Nephron progenitor cell (in vitro differentiated cells): ENCODE data around the gene NRIP1.
A peak's percentile ranks its signal among the peaks of the same experiment; 100 is the strongest.

Experiments
- DNase-seq: peaks from one replicate; pipeline ENCODE4 v3.0.0; 2021
- H3K27ac Mint-ChIP-seq: 2 replicates; pipeline ENCODE4 v1.8.0; 2021; ENCODE audit warnings: mild to moderate bottlenecking, moderate library complexity, mixed read lengths
- H3K27me3 Mint-ChIP-seq: 2 replicates; pipeline ENCODE4 v1.8.0; 2021; ENCODE audit warnings: mild to moderate bottlenecking, low read depth, mixed read lengths; ENCODE audit not compliant: poor library complexity
- H3K36me3 Mint-ChIP-seq: 2 replicates; pipeline ENCODE4 v1.8.0; 2021; ENCODE audit warnings: low read depth, mixed read lengths
- H3K4me1 Mint-ChIP-seq: 2 replicates; pipeline ENCODE4 v1.8.0; 2021; ENCODE audit warnings: mixed read lengths
- H3K4me3 Mint-ChIP-seq: 2 replicates; pipeline ENCODE4 v1.8.0; 2021; ENCODE audit warnings: mild to moderate bottlenecking, moderate library complexity, mixed read lengths
- H3K9me3 Mint-ChIP-seq: 2 replicates; pipeline ENCODE4 v1.8.0; 2021; ENCODE audit warnings: mild to moderate bottlenecking, moderate library complexity, mixed read lengths
- TF ChIP-seq, protein P1 (sequence below): fragments of 200-600 bp; sonication (generic); IDR thresholded peaks from 2 replicates; pipeline ENCODE4 v1.5.0; 2021; ENCODE audit warnings: antibody characterized with exemption

The NRIP1 gene

DNA sequence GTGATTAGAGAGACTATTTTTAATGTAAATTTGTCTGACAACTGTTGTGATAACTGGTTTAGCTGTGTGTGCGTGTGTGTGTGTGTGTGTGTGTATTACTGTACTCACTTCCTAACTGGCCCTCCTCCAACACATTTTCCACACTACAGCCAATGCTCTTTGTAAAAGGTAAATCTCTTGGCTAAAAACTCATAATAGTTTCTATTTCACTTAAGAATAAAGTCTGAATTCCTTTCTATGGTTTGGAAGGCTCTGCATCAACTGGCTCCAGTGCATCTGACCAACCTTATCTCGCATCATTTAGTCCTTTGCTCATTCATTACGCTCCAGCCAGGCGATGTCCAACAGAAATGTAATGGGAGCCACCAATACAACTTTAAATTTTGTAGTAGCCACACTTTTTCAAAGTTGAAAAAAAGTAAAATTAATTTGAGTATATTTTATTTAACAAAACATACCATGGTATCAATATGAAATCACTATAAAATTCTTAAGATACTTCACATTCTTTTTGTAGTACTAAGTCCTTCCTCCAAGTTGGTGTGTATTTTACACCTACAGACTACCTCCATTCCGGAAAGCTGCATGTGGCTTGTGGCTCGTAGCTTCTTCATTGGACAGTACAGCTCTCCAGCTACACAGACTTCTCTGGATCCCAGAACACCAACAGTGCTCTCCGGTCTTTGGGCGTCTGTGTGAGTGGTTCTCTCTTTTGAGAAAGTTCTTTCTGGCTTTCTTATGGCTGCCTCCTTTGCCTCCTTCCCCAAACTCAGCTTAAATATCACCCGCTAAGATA is 68.9 kb downstream of the NRIP1 start:
- no peaks in the 10 kb centered on the region for H3K27me3 Mint-ChIP-seq
- peaks cover 75% of the 10 kb centered on the region for H3K36me3 Mint-ChIP-seq
- H3K27ac Mint-ChIP-seq: peak overlapping the region; percentile 57
- no peak for DNase-seq
- TF ChIP-seq, protein P1, sequence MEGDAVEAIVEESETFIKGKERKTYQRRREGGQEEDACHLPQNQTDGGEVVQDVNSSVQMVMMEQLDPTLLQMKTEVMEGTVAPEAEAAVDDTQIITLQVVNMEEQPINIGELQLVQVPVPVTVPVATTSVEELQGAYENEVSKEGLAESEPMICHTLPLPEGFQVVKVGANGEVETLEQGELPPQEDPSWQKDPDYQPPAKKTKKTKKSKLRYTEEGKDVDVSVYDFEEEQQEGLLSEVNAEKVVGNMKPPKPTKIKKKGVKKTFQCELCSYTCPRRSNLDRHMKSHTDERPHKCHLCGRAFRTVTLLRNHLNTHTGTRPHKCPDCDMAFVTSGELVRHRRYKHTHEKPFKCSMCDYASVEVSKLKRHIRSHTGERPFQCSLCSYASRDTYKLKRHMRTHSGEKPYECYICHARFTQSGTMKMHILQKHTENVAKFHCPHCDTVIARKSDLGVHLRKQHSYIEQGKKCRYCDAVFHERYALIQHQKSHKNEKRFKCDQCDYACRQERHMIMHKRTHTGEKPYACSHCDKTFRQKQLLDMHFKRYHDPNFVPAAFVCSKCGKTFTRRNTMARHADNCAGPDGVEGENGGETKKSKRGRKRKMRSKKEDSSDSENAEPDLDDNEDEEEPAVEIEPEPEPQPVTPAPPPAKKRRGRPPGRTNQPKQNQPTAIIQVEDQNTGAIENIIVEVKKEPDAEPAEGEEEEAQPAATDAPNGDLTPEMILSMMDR: no peak
- no peak overlapping the region for H3K4me3 Mint-ChIP-seq
- H3K9me3 Mint-ChIP-seq: no peaks in the 10 kb centered on the region
- peaks cover 34% of the 10 kb centered on the region for H3K4me1 Mint-ChIP-seq

DNA sequence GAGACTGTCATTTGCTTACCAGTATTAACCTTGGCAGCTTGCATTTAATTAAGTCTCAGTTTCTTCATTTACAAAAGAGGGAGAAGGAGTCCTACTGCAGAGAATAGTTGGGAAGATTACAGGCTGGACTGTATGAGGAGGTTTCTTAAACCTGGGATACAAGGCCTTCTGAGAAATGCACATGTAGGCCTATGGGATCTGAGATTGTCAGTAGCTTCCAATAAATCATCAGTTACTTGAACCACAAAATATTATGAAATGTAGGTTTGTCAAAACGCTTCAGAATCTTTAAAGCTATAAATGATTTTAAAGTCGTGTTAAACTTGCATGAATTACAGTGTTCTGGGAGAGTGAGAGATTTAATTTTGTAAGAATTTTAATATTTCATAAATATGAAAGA is 69.6 kb downstream of the NRIP1 start:
- peaks cover 81% of the 10 kb centered on the region for H3K36me3 Mint-ChIP-seq
- TF ChIP-seq, protein P1: no peak

DNA sequence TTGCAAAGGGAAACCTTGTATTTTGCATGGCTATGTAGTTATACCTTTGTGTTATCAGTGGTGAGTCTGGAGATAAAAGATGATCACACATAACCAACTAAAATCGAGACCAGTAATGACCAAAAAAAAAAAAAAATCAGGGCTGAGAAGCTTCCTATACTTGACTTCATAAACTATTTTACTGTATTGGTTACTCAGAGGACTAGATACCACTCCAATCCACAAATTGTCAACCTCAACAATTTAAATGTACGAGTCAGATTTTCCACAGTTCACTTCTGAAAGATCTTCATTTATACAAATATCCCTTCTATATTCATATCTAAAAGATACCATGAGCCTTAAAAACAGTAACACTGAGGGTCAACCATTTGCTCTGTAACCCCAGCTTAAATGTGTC is 71.7 kb downstream of the NRIP1 start:
- Mint-ChIP-seq H3K27me3 (no peaks in the 10 kb centered on the region), H3K36me3 (peaks cover 86% of the 10 kb centered on the region)

More for the DNA sequence above, 69.6 kb downstream of the NRIP1 start:
- Mint-ChIP-seq H3K9me3 (no peaks in the 10 kb centered on the region), H3K4me3 (no peak overlapping the region), H3K4me1 (peaks cover 40% of the 10 kb centered on the region), H3K27ac (no peak overlapping the region), H3K27me3 (no peaks in the 10 kb centered on the region)
- no peak for DNase-seq

DNA sequence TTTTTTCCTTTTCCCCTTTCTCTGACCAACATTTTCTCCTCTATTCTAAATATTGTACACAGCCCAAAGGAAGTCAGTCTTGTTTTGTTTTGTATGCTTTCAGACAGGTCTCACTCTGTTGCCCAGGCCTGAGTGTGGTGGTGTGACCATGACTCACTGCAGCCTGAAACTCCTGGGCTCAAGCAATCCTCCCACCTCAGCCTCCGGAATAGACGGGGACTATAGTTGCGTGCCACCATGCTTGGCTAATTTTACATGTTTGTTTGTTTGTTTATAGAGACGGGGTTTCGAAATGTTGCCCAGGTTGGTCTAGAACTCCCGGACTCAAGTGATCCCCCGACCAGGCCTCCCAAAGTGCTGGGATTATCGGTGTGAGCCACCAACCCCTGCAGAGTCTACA is 72.8 kb downstream of the NRIP1 start:
- H3K27ac Mint-ChIP-seq: peak overlapping the region; percentile 88

More for the DNA sequence above, 71.7 kb downstream of the NRIP1 start:
- no peak for DNase-seq
- Mint-ChIP-seq H3K4me3 (no peak overlapping the region), H3K9me3 (no peaks in the 10 kb centered on the region), H3K27ac (no peak overlapping the region), H3K4me1 (peaks cover 48% of the 10 kb centered on the region)
- TF ChIP-seq, protein P1: no peak

DNA sequence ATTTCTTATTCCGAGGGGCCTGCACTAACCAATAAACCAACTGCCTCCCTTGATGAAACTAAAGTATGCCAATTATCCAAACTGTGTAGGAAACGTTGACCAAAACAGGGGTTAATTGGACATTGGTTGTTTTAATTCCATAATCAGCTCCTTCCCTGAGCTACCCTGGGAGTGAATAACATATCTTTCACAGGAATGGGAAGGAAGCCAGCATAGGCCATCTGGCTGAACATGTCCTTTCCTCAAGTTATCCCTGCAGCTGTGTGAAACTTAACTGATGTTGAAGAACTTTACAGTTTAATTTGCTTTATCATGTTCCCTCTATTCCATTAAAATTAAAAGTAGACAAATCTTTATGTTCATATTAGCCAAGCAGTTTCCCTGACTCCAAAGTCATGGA is 75.4 kb downstream of the NRIP1 start:
- peaks cover 96% of the 10 kb centered on the region for H3K36me3 Mint-ChIP-seq
- H3K4me3 Mint-ChIP-seq: no peak overlapping the region
- no peak for DNase-seq
- TF ChIP-seq, protein P1: no peak
- no peaks in the 10 kb centered on the region for H3K27me3 Mint-ChIP-seq
- no peak overlapping the region for H3K27ac Mint-ChIP-seq
- H3K4me1 Mint-ChIP-seq: peaks cover 55% of the 10 kb centered on the region
- peaks cover 8% of the 10 kb centered on the region for H3K9me3 Mint-ChIP-seq

More for the DNA sequence above, 72.8 kb downstream of the NRIP1 start:
- Mint-ChIP-seq H3K4me3 (peak overlapping the region; percentile 50), H3K9me3 (no peaks in the 10 kb centered on the region), H3K27me3 (no peaks in the 10 kb centered on the region), H3K36me3 (peaks cover 93% of the 10 kb centered on the region), H3K4me1 (peaks cover 55% of the 10 kb centered on the region)
- no peak for DNase-seq
- TF ChIP-seq, protein P1: no peak

DNA sequence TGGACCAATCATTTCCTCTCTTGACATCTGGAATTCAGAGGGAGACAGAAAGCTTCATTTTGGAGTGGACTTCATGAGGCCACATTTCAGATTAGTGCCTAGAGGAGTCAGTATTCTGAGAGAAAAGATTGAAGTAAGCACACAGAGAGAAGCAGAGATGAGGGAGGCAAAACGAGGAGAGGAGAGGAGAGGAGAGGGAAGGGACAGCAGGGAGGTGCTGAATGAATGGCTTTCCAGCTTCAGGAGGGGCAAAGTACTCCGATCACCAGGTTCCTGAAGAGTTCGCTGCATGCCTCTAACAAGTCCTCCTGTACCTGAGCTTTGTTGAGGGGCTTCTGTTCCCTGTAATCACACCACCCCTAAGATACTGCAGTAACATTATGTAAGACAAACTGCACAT is 76.0 kb downstream of the NRIP1 start:
- H3K27ac Mint-ChIP-seq: peak overlapping the region; percentile 6
- peaks cover 14% of the 10 kb centered on the region for H3K9me3 Mint-ChIP-seq
- DNase-seq: no peak
- H3K4me3 Mint-ChIP-seq: no peak overlapping the region
- H3K4me1 Mint-ChIP-seq: peaks cover 55% of the 10 kb centered on the region
- H3K36me3 Mint-ChIP-seq: peaks cover 96% of the 10 kb centered on the region
- TF ChIP-seq, protein P1: no peak
- H3K27me3 Mint-ChIP-seq: no peaks in the 10 kb centered on the region
